ENCODE measurements around the gene TSHB. TPM values are rescaled to one million over a fixed set of nuclear protein-coding genes. Genes with fewer than 3 reads are reported as not detected.

TSHB gene
- polyA plus RNA-seq, 1 donor from 2014 or later = not detected

DNA sequence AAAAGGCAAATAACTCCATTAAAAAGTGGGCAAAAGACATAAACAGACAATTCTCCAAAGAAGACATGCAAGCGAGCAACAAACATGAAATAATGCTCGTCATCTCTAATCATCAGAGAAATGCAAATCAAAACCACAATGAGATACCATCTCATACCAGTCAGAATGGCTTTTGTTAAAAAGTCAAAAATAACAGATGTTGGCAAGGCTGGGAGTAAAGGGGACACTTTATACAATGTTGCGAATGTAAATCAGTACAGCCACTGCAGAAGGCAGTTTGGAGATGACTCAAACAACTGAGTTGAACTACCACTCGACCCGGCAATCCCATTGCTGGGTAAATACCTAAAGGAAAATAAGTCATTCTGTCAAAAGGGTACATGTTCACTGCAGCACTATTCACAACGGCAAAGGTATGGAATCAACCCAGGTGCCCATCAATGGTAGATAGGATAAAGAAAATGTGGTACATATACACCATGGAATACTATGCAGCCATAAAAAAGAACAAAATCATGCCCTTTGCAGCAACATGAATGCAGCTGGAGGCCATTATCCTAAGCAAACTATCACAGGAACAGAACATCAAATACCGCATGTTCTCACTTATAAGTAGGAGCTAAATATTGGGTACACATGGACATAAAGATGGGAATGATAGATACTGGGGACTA lies 33.7 kb downstream of the TSHB start:
- Histone ChIP-seq H3K9ac (ENCODE audit: low read length) (no peak overlapping the region), H3K27me3 (ENCODE audit: insufficient read depth, low read depth, low read length) (no peaks in the 10 kb centered on the region), H3F3A (ENCODE audit: insufficient read depth, low read length, poor library complexity, severe bottlenecking) (no peaks in the 10 kb centered on the region), H3K36me3 (ENCODE audit: insufficient read depth, low read length) (no peaks in the 10 kb centered on the region), H3K79me2 (replicated peaks; ENCODE audit: insufficient read depth, low read length) (no peaks in the 10 kb centered on the region), H3K9me2 (ENCODE audit: insufficient read depth, low read length) (no peaks in the 10 kb centered on the region), H3K9me3 (ENCODE audit: low read length) (no peaks in the 10 kb centered on the region), H3K27ac (ENCODE audit: low read length) (no peak overlapping the region), H3K4me2 (ENCODE audit: low read length) (no peak overlapping the region), H4K20me1 (ENCODE audit: insufficient read depth) (no peaks in the 10 kb centered on the region), H3K4me3 (ENCODE audit: low read length) (no peak overlapping the region), H2AFZ (ENCODE audit: low read depth, low read length) (no peak overlapping the region)
- TF ChIP-seq RAD21 (conservative IDR thresholded peaks at IDR 0.05) (no peak), TAF1 (IDR thresholded peaks at IDR 0.05; ENCODE audit: low read depth) (no peak), SMC3 (conservative IDR thresholded peaks at IDR 0.05; ENCODE audit: poor library complexity) (no peak), EZH2 (IDR thresholded peaks at IDR 0.05; ENCODE audit: borderline replicate concordance, insufficient read depth, low read length, poor library complexity, severe bottlenecking) (no peak), POLR2AphosphoS5 (IDR thresholded peaks at IDR 0.05) (no peak), EP300 (conservative IDR thresholded peaks at IDR 0.05; ENCODE audit: poor library complexity, severe bottlenecking) (no peak), MXI1 (conservative IDR thresholded peaks at IDR 0.05; ENCODE audit: poor library complexity, severe bottlenecking) (no peak)
- TF ChIP-seq, protein P1, sequence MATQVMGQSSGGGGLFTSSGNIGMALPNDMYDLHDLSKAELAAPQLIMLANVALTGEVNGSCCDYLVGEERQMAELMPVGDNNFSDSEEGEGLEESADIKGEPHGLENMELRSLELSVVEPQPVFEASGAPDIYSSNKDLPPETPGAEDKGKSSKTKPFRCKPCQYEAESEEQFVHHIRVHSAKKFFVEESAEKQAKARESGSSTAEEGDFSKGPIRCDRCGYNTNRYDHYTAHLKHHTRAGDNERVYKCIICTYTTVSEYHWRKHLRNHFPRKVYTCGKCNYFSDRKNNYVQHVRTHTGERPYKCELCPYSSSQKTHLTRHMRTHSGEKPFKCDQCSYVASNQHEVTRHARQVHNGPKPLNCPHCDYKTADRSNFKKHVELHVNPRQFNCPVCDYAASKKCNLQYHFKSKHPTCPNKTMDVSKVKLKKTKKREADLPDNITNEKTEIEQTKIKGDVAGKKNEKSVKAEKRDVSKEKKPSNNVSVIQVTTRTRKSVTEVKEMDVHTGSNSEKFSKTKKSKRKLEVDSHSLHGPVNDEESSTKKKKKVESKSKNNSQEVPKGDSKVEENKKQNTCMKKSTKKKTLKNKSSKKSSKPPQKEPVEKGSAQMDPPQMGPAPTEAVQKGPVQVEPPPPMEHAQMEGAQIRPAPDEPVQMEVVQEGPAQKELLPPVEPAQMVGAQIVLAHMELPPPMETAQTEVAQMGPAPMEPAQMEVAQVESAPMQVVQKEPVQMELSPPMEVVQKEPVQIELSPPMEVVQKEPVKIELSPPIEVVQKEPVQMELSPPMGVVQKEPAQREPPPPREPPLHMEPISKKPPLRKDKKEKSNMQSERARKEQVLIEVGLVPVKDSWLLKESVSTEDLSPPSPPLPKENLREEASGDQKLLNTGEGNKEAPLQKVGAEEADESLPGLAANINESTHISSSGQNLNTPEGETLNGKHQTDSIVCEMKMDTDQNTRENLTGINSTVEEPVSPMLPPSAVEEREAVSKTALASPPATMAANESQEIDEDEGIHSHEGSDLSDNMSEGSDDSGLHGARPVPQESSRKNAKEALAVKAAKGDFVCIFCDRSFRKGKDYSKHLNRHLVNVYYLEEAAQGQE (IDR thresholded peaks at IDR 0.05; ENCODE audit: borderline replicate concordance) = no peak
- TF ChIP-seq, protein P2, sequence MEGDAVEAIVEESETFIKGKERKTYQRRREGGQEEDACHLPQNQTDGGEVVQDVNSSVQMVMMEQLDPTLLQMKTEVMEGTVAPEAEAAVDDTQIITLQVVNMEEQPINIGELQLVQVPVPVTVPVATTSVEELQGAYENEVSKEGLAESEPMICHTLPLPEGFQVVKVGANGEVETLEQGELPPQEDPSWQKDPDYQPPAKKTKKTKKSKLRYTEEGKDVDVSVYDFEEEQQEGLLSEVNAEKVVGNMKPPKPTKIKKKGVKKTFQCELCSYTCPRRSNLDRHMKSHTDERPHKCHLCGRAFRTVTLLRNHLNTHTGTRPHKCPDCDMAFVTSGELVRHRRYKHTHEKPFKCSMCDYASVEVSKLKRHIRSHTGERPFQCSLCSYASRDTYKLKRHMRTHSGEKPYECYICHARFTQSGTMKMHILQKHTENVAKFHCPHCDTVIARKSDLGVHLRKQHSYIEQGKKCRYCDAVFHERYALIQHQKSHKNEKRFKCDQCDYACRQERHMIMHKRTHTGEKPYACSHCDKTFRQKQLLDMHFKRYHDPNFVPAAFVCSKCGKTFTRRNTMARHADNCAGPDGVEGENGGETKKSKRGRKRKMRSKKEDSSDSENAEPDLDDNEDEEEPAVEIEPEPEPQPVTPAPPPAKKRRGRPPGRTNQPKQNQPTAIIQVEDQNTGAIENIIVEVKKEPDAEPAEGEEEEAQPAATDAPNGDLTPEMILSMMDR (IDR thresholded peaks at IDR 0.05; ENCODE audit: poor library complexity, severe bottlenecking) = no peak

DNA sequence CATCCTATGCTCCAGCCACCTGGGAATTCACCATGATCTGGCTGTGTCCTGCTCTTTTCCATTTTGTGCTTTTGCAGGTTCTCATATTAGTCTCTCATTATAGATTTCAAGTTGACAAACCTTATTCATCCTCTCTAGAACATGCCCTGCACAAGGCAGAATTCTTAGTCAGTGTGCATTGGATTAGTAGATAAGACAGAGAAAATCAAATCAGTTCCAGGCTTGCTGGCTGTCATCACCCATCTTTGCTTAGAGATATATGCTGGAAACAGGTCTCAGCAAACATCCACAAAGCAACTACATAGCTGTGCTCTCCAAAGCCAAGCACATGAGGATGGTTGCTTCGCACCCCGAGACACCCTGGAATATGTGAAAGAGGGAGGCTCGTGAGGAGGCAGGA lies 34.8 kb downstream of the TSHB start:
- no peaks in the 10 kb centered on the region for H3F3A ChIP-seq (ENCODE audit: insufficient read depth, low read length, poor library complexity, severe bottlenecking)
- no peak overlapping the region for H3K4me2 ChIP-seq (ENCODE audit: low read length)

More for the DNA sequence above, 34.8 kb downstream of the TSHB start:
- no peak overlapping the region for H2AFZ ChIP-seq (ENCODE audit: low read depth, low read length)
- H3K27me3 ChIP-seq (ENCODE audit: insufficient read depth, low read depth, low read length) = no peaks in the 10 kb centered on the region
- no peaks in the 10 kb centered on the region for H3K9me2 ChIP-seq (ENCODE audit: insufficient read depth, low read length)
- no peaks in the 10 kb centered on the region for H3K9me3 ChIP-seq (ENCODE audit: low read length)
- no peak overlapping the region for H3K9ac ChIP-seq (ENCODE audit: low read length)
- no peaks in the 10 kb centered on the region for H3K36me3 ChIP-seq (ENCODE audit: insufficient read depth, low read length)
- no peaks in the 10 kb centered on the region for H3K79me2 ChIP-seq (replicated peaks; ENCODE audit: insufficient read depth, low read length)
- TF ChIP-seq, protein P1 (IDR thresholded peaks at IDR 0.05; ENCODE audit: borderline replicate concordance) = no peak
- no peak for TF ChIP-seq EP300 (conservative IDR thresholded peaks at IDR 0.05; ENCODE audit: poor library complexity, severe bottlenecking)
- TF ChIP-seq, protein P2 (IDR thresholded peaks at IDR 0.05; ENCODE audit: poor library complexity, severe bottlenecking) = no peak
- TF ChIP-seq EZH2 (IDR thresholded peaks at IDR 0.05; ENCODE audit: borderline replicate concordance, insufficient read depth, low read length, poor library complexity, severe bottlenecking) = no peak
- no peak for TF ChIP-seq POLR2AphosphoS5 (IDR thresholded peaks at IDR 0.05)
- TF ChIP-seq TAF1 (IDR thresholded peaks at IDR 0.05; ENCODE audit: low read depth) = no peak
- no peak for TF ChIP-seq MXI1 (conservative IDR thresholded peaks at IDR 0.05; ENCODE audit: poor library complexity, severe bottlenecking)
- TF ChIP-seq RAD21 (conservative IDR thresholded peaks at IDR 0.05) = no peak
- TF ChIP-seq SMC3 (conservative IDR thresholded peaks at IDR 0.05; ENCODE audit: poor library complexity) = no peak
- H3K27ac ChIP-seq (ENCODE audit: low read length) = no peak overlapping the region
- no peak overlapping the region for H3K4me3 ChIP-seq (ENCODE audit: low read length)
- no peaks in the 10 kb centered on the region for H4K20me1 ChIP-seq (ENCODE audit: insufficient read depth)

Data from neural cell (in vitro differentiated cells).